H1 (cell line): Measurements from ENCODE around the gene OSBP2. TPM values are rescaled to one million over a fixed set of nuclear protein-coding genes. Genes with fewer than 3 reads are reported as not detected.

ENCODE experiments used
- CTCF ChIA-PET: fragments of 300-600 bp; sonication (Branson Sonifier 250); formaldehyde crosslinking; loops from one replicate; lab custom pipeline; 2021; ENCODE audit not compliant: partially characterized antibody; lab: Charles Lee
- POLR2A ChIA-PET: fragments of 300-600 bp; sonication (Branson Sonifier 250); formaldehyde crosslinking; loops from one replicate; lab custom pipeline; 2021; ENCODE audit warnings: inconsistent platforms; ENCODE audit not compliant: partially characterized antibody; lab: Charles Lee
- DNase-seq, 2 experiments: peaks; one replicate each; pipeline versions ENCODE4 v3.0.0 to v3.0.0-alpha.2; 2010 to 2022; ENCODE audit warnings: low spot score in 2 of 2, low read depth in 1 of 2, mixed read lengths in 1 of 2
- FAIRE-seq: peaks from 2 replicates; lab custom pipeline; 2011; peaks lifted over from hg19 to GRCh38; lab: Jason Lieb, UNC
- H2AFZ ChIP-seq: 2 replicates; pipeline ENCODE4 v1.8.1; 2012; ENCODE audit warnings: low read length, inconsistent platforms
- H2AK5ac ChIP-seq: 2 replicates; pipeline ENCODE4 v1.6.1; 2013; ENCODE audit warnings: low read depth, low read length
- H2BK120ac ChIP-seq: replicated peaks from 2 replicates; pipeline ENCODE3; 2013; ENCODE audit warnings: low read depth, low read length, inconsistent platforms
- H2BK12ac ChIP-seq: 2 replicates; pipeline ENCODE4 v1.6.1; 2013; ENCODE audit warnings: low read depth, low read length
- H2BK15ac ChIP-seq: 2 replicates; pipeline ENCODE4 v1.6.1; 2013; ENCODE audit warnings: low read length
- H2BK20ac ChIP-seq: 2 replicates; pipeline ENCODE4 v1.6.1; 2013; ENCODE audit warnings: low read length
- H2BK5ac ChIP-seq: 2 replicates; pipeline ENCODE4 v1.6.1; 2013; ENCODE audit warnings: low read depth, low read length
- H3K14ac ChIP-seq: 2 replicates; pipeline ENCODE4 v1.6.1; 2013; ENCODE audit warnings: inconsistent platforms; ENCODE audit not compliant: insufficient read length
- H3K18ac ChIP-seq: 2 replicates; pipeline ENCODE4 v1.6.1; 2013; ENCODE audit warnings: low read length; ENCODE audit errors: extremely low read depth
- H3K23ac ChIP-seq: 2 replicates; pipeline ENCODE4 v1.6.1; 2013; ENCODE audit warnings: inconsistent platforms; ENCODE audit not compliant: insufficient read length
- H3K23me2 ChIP-seq: 2 replicates; pipeline ENCODE4 v1.6.1; 2013; ENCODE audit warnings: low read depth, low read length
- H3K27ac ChIP-seq: 2 replicates; pipeline ENCODE4 v1.6.1; 2011; ENCODE audit warnings: low read depth, low read length, inconsistent platforms
- H3K27me3 ChIP-seq, 4 experiments: replicated peaks in 1 of 4; 1 replicate in 1 of 4; 2 replicates in 3 of 4; pipeline versions ENCODE4 v1.6.1 to v1.8.1; 2011 to 2013; ENCODE audit warnings: low read length in 3 of 4, mild to moderate bottlenecking in 3 of 4, inconsistent platforms in 2 of 4, mixed read lengths in 2 of 4, moderate library complexity in 1 of 4; ENCODE audit not compliant: control insufficient read depth in 3 of 4, insufficient read depth in 3 of 4; ENCODE audit errors: extremely low read depth in 1 of 4
- H3K36me3 ChIP-seq, 4 experiments: 2 replicates each; pipeline versions ENCODE4 v1.6.1 to v1.8.1; 2011 to 2013; ENCODE audit warnings: mild to moderate bottlenecking in 4 of 4, low read length in 3 of 4, moderate library complexity in 2 of 4, control low read depth in 1 of 4, inconsistent platforms in 1 of 4; ENCODE audit not compliant: insufficient read depth in 4 of 4, control insufficient read depth in 2 of 4
- H3K4ac ChIP-seq: replicated peaks from 2 replicates; pipeline ENCODE3; 2013; ENCODE audit warnings: low read length, low read depth, mixed read lengths, inconsistent platforms; ENCODE audit not compliant: insufficient read length
- H3K4me1 ChIP-seq, 4 experiments: replicated peaks in 1 of 4; 1 replicate in 1 of 4; 2 replicates in 3 of 4; pipeline versions ENCODE4 v1.6.1 to v1.8.1; 2011 to 2013; ENCODE audit warnings: low read length in 3 of 4, inconsistent platforms in 2 of 4, mixed read lengths in 1 of 4; ENCODE audit not compliant: insufficient read depth in 4 of 4, control insufficient read depth in 3 of 4
- H3K4me2 ChIP-seq, 2 experiments: 2 replicates each; pipeline versions ENCODE4 v1.6.1 to v1.8.1; 2011 to 2013; ENCODE audit warnings: low read depth in 2 of 2, low read length in 2 of 2, control low read depth in 1 of 2, inconsistent platforms in 1 of 2, mild to moderate bottlenecking in 1 of 2; ENCODE audit not compliant: insufficient read depth in 1 of 2
- H3K4me3 ChIP-seq, 4 experiments: fragments of 200-600, 300-600 bp in 1 of 4; sonication (generic), shearing (Covaris generic), sonication (Bioruptor Twin) in 1 of 4; 2 replicates each; pipeline versions ENCODE4 v1.5.1 to v1.8.1; 2011 to 2016; ENCODE audit warnings: low read length in 4 of 4, low read depth in 3 of 4, control low read depth in 2 of 4, inconsistent platforms in 2 of 4, mild to moderate bottlenecking in 2 of 4, mixed read lengths in 1 of 4, moderate library complexity in 1 of 4; ENCODE audit not compliant: insufficient read depth in 2 of 4; ENCODE audit errors: extremely low read depth in 1 of 4
- H3K56ac ChIP-seq: replicated peaks from 2 replicates; pipeline ENCODE3; 2013; ENCODE audit warnings: low read depth, mild to moderate bottlenecking, mixed read lengths, low read length, inconsistent platforms; ENCODE audit not compliant: insufficient read length
- H3K79me1 ChIP-seq: 2 replicates; pipeline ENCODE4 v1.6.1; 2013; ENCODE audit warnings: low read depth, low read length, control low read depth
- H3K79me2 ChIP-seq, 2 experiments: 2 replicates each; pipeline versions ENCODE4 v1.6.1 to v1.8.1; 2012 to 2013; ENCODE audit warnings: low read length in 2 of 2, mild to moderate bottlenecking in 2 of 2, inconsistent platforms in 1 of 2; ENCODE audit not compliant: insufficient read depth in 2 of 2, control insufficient read depth in 1 of 2
- H3K9ac ChIP-seq, 4 experiments: replicated peaks in 1 of 4; 1 replicate in 1 of 4; 2 replicates in 3 of 4; pipeline versions ENCODE4 v1.6.1 to v1.8.1; 2011 to 2013; ENCODE audit warnings: low read depth in 3 of 4, low read length in 3 of 4, control low read depth in 2 of 4, mild to moderate bottlenecking in 2 of 4, moderate library complexity in 2 of 4, inconsistent platforms in 1 of 4; ENCODE audit errors: extremely low read depth in 1 of 4
- H3K9me3 ChIP-seq, 2 experiments: 2 replicates each; pipeline versions ENCODE4 v1.6.1 to v1.8.1; 2012 to 2013; ENCODE audit warnings: mild to moderate bottlenecking in 2 of 2, moderate library complexity in 2 of 2, control low read depth in 1 of 2, inconsistent platforms in 1 of 2, low read depth in 1 of 2, low read length in 1 of 2, mixed read lengths in 1 of 2; ENCODE audit not compliant: insufficient read depth in 2 of 2
- H4K20me1 ChIP-seq, 2 experiments: replicated peaks in 1 of 2; 2 replicates each; pipeline versions ENCODE3 to v1.8.1; 2011 to 2013; ENCODE audit warnings: inconsistent platforms in 2 of 2, low read length in 2 of 2, mild to moderate bottlenecking in 1 of 2; ENCODE audit not compliant: insufficient read depth in 2 of 2, control insufficient read depth in 1 of 2
- H4K5ac ChIP-seq: 2 replicates; pipeline ENCODE4 v1.6.1; 2013; ENCODE audit warnings: low read length, low read depth, mixed read lengths, inconsistent platforms; ENCODE audit not compliant: insufficient read length
- H4K8ac ChIP-seq: 2 replicates; pipeline ENCODE4 v1.8.0; 2013; ENCODE audit warnings: mild to moderate bottlenecking, moderate library complexity, low read length, inconsistent platforms; ENCODE audit not compliant: insufficient read depth; ENCODE audit errors: extremely low read depth
- H4K91ac ChIP-seq: replicated peaks from 2 replicates; pipeline ENCODE3; 2013; ENCODE audit warnings: low read length, mixed read lengths, inconsistent platforms; ENCODE audit not compliant: insufficient read length
- CREB1 ChIP-seq: IDR thresholded peaks from 2 replicates; pipeline ENCODE4 v1.6.1; 2012; ENCODE audit warnings: inconsistent platforms
- EZH2 ChIP-seq: fragments of 200-600 bp; sonication (generic); IDR thresholded peaks from 2 replicates; pipeline ENCODE4 v1.7.1; 2012; ENCODE audit warnings: low read depth, mild to moderate bottlenecking, moderate library complexity, low read length, inconsistent platforms; ENCODE audit not compliant: severe bottlenecking
- JUN ChIP-seq: IDR thresholded peaks from 2 replicates; pipeline ENCODE4 v1.6.1; 2011; ENCODE audit warnings: low read depth, mild to moderate bottlenecking, improper control_type of control experiment, low read length
- KDM1A ChIP-seq: fragments of 200-600, 300-600 bp; sonication (generic); IDR thresholded peaks from 2 replicates; pipeline ENCODE4 v1.7.1; 2016; ENCODE audit warnings: mild to moderate bottlenecking, low read length, borderline replicate concordance
- MAFK ChIP-seq: IDR thresholded peaks from 2 replicates; pipeline ENCODE4 v1.6.1; 2012; ENCODE audit warnings: low read depth, mild to moderate bottlenecking, improper control_type of control experiment, low read length
- RBBP5 ChIP-seq: IDR thresholded peaks from 2 replicates; pipeline ENCODE4 v1.7.1; 2012; ENCODE audit warnings: low read depth, mild to moderate bottlenecking, inconsistent platforms, low read length, moderate library complexity, borderline replicate concordance
- TBP ChIP-seq: IDR thresholded peaks from 2 replicates; pipeline ENCODE4 v1.6.1; 2011; ENCODE audit warnings: low read depth, low read length, improper control_type of control experiment
- WGBS, 2 experiments: shearing (Covaris generic) in 1 of 2; methylation state at CpG; one replicate each; pipeline versions ENCODE4 v1.1.6 to v1.1.7; 2013 to 2015; ENCODE audit warnings: low lambda C conversion rate in 2 of 2, mixed read lengths in 2 of 2, inconsistent platforms in 1 of 2, low coverage in 1 of 2, missing lambda C conversion rate in 1 of 2; ENCODE audit not compliant: insufficient replicate concordance in 2 of 2, insufficient coverage in 1 of 2, insufficient read length in 1 of 2; ENCODE audit errors: extremely low coverage in 1 of 2, missing lambda C conversion rate in 1 of 2; 5-methylcytosine and 5-hydroxymethylcytosine counted together
- polyA plus RNA-seq, 7 experiments: library from polyadenylated mRNA; depleted of rRNA in 3 of 7; stranded (reverse) in 5 of 7; unstranded in 2 of 7; fragments of >200 nt in 5 of 7; fragments of 200-250 nt in 2 of 7; gene quantifications; 1 replicate in 5 of 7; 2 replicates in 1 of 7; 4 replicates in 1 of 7; pipeline versions ENCODE4 v1.2.1 to v1.2.3, GENCODE V29; 2011 to 2013; ENCODE audit warnings: missing spikeins in 2 of 7, mixed read lengths in 2 of 7
- total RNA-seq: library from RNA; stranded (reverse); fragmentation: NEBNext Ultra II Directional; extraction: Animal tissue kit (Norgen Biotek cat#: 25700); gene quantifications from 2 replicates; pipeline ENCODE4 v1.2.1, GENCODE V29; 2021

The OSBP2 gene
- total and polyA plus RNA-seq, 2 of the 8 experiments (the other 6 are each of a cell fraction or from before 2014, with no cell fraction given) = 3.4 to 3.7 TPM

- Histone ChIP-seq H4K91ac (no peak overlapping the region), H3K14ac (no peak overlapping the region), H3K27me3 (no peaks in the 10 kb centered on the region), H3K9me3 (no peaks in the 10 kb centered on the region), H3K18ac (no peak overlapping the region), H3K4me1 (no peaks in the 10 kb centered on the region), H2BK20ac (no peak overlapping the region), H3K4ac (no peak overlapping the region), H2AFZ (no peak overlapping the region), H2BK15ac (no peak overlapping the region), H3K23me2 (no peaks in the 10 kb centered on the region), H3K79me1 (no peaks in the 10 kb centered on the region), H2BK120ac (no peak overlapping the region), H3K4me2 (no peak overlapping the region), H4K5ac (no peak overlapping the region), H3K9ac (no peak overlapping the region), H4K20me1 (no peaks in the 10 kb centered on the region), H3K56ac (no peak overlapping the region), H2BK5ac (no peak overlapping the region), H4K8ac (no peak overlapping the region), H2BK12ac (no peak overlapping the region), H3K4me3 (no peak overlapping the region), H3K36me3 (no peaks in the 10 kb centered on the region), H3K27ac (no peak overlapping the region), H3K23ac (no peak overlapping the region), H2AK5ac (no peak overlapping the region), H3K79me2 (no peaks in the 10 kb centered on the region)
- ChIA-PET POLR2A (no interaction called here), CTCF (interaction anchor here (0.6 to 3.1 kb wide), 6 partner anchors 8 to 232 kb away, joined by 3 to 9 read pairs (median 3); no protein-coding TSS in a partner anchor)
- no peak for FAIRE-seq
- TF ChIP-seq EZH2 = no peak
- TF ChIP-seq RBBP5 = no peak
- no peak for TF ChIP-seq MAFK
- no peak for TF ChIP-seq KDM1A
- no peak for TF ChIP-seq CREB1
- no peak for TF ChIP-seq JUN
- no peak for TF ChIP-seq TBP
- no peak for DNase-seq
- 85% methylated on average over 4 of the region's 4 CpGs; no CpG with 5 or more reads in 1 of the 2 experiments for whole genome bisulfite sequencing, 2 experiments
These were observed 23.8 kb downstream of the OSBP2 start for GRCh38 chr22:30718491-30718890.
